Islet of Langerhans (tissue), 1 donor: ENCODE measurements around the gene DIAPH1.

Experiments used
- FAIRE-seq: peaks from one replicate; lab custom pipeline; 2011; peaks lifted over from hg19 to GRCh38; lab: Jason Lieb, UNC

Gene DIAPH1

GRCh38 chr5:141618804-141619554 lies at the start of gene DIAPH1:
Gene DIAPH1 (minus strand): TSS chr5:141619000. CDS start chr5:141618914, 86 bp downstream.
- FAIRE-seq = no peak

GRCh38 chr5:141665995-141666940 lies 47.5 kb upstream of the DIAPH1 start:
- FAIRE-seq = no peak

GRCh38 chr5:141664733-141665461 lies 46.1 kb upstream of the DIAPH1 start:
- no peak for FAIRE-seq

- FAIRE-seq = no peak
Measured at GRCh38 chr5:141663506-141663905, 44.7 kb upstream of the DIAPH1 start.

GRCh38 chr5:141662028-141662427 lies 43.2 kb upstream of the DIAPH1 start:
- FAIRE-seq = no peak

GRCh38 chr5:141657937-141658545 lies 39.2 kb upstream of the DIAPH1 start:
- FAIRE-seq = no peak

GRCh38 chr5:141657404-141657803 lies 38.6 kb upstream of the DIAPH1 start:
- no peak for FAIRE-seq

GRCh38 chr5:141656396-141656795 lies 37.6 kb upstream of the DIAPH1 start:
- FAIRE-seq = no peak

- FAIRE-seq = no peak
Measured at GRCh38 chr5:141655020-141655419, 36.2 kb upstream of the DIAPH1 start.

GRCh38 chr5:141654298-141654697 lies 35.5 kb upstream of the DIAPH1 start:
- FAIRE-seq = no peak

- FAIRE-seq = no peak
Measured at GRCh38 chr5:141651728-141652105, 32.9 kb upstream of the DIAPH1 start.

- no peak for FAIRE-seq
Measured at GRCh38 chr5:141650851-141651727, 32.3 kb upstream of the DIAPH1 start, which contains the start of gene FCHSD1. Gene FCHSD1 (minus strand): TSS chr5:141651418. CDS start chr5:141651368, 50 bp downstream.

- FAIRE-seq = no peak
Measured at GRCh38 chr5:141649972-141650371, 31.2 kb upstream of the DIAPH1 start.

GRCh38 chr5:141649056-141649688 lies 30.4 kb upstream of the DIAPH1 start:
- FAIRE-seq = no peak

GRCh38 chr5:141647851-141648250 lies 29.1 kb upstream of the DIAPH1 start:
- no peak for FAIRE-seq

- FAIRE-seq = no peak
Measured at GRCh38 chr5:141647242-141647641, 28.4 kb upstream of the DIAPH1 start.

- FAIRE-seq = no peak
Measured at GRCh38 chr5:141646026-141646425, 27.2 kb upstream of the DIAPH1 start.

GRCh38 chr5:141641634-141642267 lies 23.0 kb upstream of the DIAPH1 start:
- no peak for FAIRE-seq

GRCh38 chr5:141640698-141641097 lies 21.9 kb upstream of the DIAPH1 start:
- no peak for FAIRE-seq

- FAIRE-seq = no peak
Measured at GRCh38 chr5:141640051-141640415, 21.2 kb upstream of the DIAPH1 start.
